C4-2B (cell line): ENCODE results near the gene ITPR1.

ENCODE experiments used
- H3K27ac ChIP-seq: fragments of 450-650 bp; 2 replicates; pipeline ENCODE4 v1.5.1; 2017
- CTCF ChIP-seq: fragments of 450-650 bp; conservative IDR thresholded peaks from 2 replicates; pipeline ENCODE4 v1.5.1; 2017; ENCODE audit warnings: mild to moderate bottlenecking
- ZFX ChIP-seq: fragments of 450-650 bp; IDR thresholded peaks from 2 replicates; pipeline ENCODE4 v1.6.1; 2017

ITPR1 gene

GRCh38 chr3:4492208-4493013 is 737 bp upstream of the ITPR1 start:
- TF ChIP-seq ZFX = no peak
- H3K27ac ChIP-seq = peak overlapping the region; percentile 64

GRCh38 chr3:4493941-4494894 is 1.1 kb downstream of the ITPR1 start:
- TF ChIP-seq CTCF = no peak
- TF ChIP-seq ZFX = no peak
- H3K27ac ChIP-seq = no peak overlapping the region

- H3K27ac ChIP-seq = no peak overlapping the region
- TF ChIP-seq CTCF (no peak), ZFX (no peak)
These were observed 1.7 kb downstream of the ITPR1 start for GRCh38 chr3:4494895-4495264.

- H3K27ac ChIP-seq = no peak overlapping the region
- TF ChIP-seq CTCF (no peak), ZFX (no peak)
These were observed 2.3 kb downstream of the ITPR1 start for GRCh38 chr3:4495294-4496086.

- H3K27ac ChIP-seq = no peak overlapping the region
- no peak for TF ChIP-seq ZFX
- no peak for TF ChIP-seq CTCF
These were observed 2.9 kb downstream of the ITPR1 start for GRCh38 chr3:4496087-4496452.

- no peak for TF ChIP-seq CTCF
- no peak for TF ChIP-seq ZFX
These were observed 4.0 kb downstream of the ITPR1 start for GRCh38 chr3:4497005-4497692.

GRCh38 chr3:4497843-4498324 is 4.7 kb downstream of the ITPR1 start:
- TF ChIP-seq CTCF (no peak), ZFX (no peak)
- no peak overlapping the region for H3K27ac ChIP-seq

More at GRCh38 chr3:4497005-4497692, 4.0 kb downstream of the ITPR1 start:
- H3K27ac ChIP-seq = no peak overlapping the region
